Kidney tubule cell (primary cell): ENCODE measurements around the gene NKX6-2.
"Not testable (repeated sequence)": the region's sequence is repeated elsewhere in the genome, so short reads cannot be mapped to it uniquely, and the experiment has no call there.

ENCODE experiments used
- DNase-seq: peaks from one replicate; pipeline ENCODE4 v3.0.0-alpha.2; 2018; ENCODE audit warnings: low spot score

Gene NKX6-2

DNA sequence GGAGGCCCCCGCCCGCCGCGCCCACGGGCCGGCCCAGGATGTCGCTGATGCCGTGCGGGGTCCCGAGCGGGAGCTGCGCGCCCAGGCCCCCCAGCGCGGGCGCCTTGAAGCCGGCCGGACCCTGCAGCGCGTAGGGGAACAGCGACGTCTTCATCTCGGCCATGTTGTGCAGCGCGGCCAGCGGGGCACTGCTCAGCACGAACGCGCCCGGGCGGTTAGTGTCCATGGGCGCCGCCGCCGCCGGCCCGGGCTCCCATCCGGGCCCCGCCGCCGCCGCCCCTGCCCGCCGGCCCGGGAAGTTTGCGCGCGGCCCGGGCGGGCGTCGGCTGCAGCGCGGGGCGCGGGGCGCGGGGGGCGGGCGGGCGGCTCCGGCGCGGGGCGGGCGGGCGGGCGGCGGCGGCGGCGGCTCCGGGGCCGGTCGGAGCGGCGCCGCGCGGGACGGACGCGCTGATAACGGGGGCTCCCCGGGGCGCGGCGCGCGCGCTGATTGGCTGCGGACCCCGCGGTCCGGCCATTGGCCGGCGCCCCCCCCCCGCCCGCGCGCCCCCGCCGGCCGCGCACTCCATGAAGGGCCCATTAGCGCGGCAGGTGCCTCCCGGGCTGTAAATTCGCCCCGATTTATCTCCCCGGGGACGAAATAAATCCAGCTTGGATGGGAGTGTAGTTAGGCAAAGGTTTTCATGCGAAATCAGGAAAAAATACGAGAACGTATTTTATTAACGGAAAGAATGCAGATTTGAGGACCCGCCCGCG, at the start of gene NKX6-2:
Gene NKX6-2 (minus strand): TSS at position 425 of the 753 bp plus-strand sequence. CDS start 199 bp downstream, at position 226.
- no peak for DNase-seq

DNA sequence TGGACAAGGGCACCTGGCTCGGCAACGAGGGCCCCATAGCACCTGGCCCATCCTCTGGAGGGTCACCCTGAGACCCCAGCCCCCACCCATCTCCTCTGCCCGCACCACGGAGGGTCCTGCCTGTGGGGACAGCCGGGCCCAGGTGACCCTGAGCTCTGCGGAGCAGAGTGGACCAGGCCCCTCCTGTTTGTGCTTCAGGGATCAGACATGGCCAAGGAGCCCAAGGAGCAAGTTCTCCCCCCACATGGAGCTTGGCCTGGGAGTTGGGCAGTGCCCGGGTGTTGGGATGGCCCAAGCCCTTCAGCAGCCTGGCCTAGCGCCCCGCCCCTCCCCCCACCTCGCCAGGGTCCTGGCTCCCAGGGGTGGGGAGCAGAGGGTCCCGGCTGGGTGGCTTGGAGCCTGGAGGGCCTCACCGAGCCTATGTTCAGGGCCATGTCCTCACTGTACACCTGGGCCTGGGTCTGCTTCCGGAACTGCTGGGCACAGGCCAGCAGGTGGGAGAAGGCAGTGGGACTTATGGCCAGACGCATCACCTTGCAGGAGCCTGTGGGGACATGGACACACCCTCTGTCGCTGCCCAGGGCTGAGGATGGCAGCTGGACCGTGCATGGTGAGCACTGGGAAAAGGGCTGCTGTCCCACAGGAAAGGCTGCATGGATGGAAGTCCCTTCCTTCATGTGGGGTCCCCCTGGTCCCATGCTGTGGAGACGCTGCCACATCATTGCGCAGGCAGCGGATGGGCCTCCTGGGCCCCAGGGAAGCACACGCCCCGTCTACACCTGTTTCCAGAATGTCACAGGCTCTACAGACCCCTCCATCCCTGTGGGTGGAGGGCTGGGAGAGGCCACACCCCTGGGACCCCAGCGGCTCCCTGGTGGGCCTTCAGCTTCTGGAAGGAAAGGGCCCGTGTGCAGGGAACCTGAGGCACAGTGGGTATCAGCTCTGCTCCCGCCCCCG, 49.2 kb upstream of the NKX6-2 start:
- no peak for DNase-seq

DNA sequence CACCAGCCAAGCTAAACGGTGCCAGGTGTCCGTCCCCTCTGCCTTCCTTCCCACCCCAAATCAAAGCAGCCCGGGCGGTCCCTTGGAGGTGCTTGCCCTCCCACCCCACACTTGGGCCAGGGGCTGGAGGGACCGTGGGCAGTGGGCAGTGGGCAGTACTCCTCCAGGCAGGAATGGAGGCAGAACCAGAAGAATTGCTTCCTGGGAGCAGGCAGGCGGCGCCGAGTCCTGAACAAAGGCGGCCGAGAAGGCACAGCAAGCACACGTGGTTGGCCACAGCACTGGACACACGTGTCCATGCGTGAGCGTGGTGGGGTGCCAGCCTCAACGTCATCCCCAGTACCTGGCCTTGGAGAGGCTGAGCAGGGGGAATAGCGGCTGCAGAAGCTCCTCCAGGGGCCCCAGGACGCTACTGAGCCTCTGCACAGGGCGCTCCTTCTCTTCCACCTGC, 48.4 kb upstream of the NKX6-2 start:
- no peak for DNase-seq

DNA sequence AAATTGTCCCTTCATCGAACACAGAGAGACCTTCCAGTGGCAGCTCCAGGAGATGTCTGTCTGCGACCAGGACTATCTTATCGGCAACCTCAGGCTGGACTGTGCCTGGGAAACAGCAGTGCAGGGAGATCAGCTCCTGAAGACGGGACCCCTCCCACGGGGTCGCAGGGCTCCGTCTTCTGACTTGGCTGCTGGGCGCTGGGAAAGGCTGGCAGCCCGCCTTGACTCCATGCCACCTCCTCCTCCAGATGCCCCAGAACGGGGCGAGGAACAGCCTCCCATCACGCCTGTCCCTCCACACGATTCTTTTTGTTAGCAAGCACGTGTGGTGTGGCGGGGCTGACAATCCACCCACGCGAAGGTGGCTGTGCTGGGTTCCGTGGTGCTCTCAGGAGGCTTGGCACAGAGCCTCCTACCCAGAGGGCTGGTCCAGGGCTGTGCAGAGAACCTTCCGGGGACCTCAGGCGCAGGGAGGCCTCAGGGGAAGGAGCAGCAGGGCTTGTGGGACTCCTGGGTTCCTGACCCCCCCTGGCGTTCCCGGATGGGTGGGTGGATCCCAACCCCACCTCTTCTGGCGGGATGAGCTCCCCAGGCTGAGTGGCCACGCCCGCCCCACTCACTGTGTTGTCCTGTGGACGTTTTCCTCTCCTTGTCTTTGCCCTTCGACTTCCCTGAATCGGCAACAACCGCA, 47.6 kb upstream of the NKX6-2 start:
- DNase-seq = no peak

GRCh38 chr10:132832186-132832969, 46.4 kb upstream of the NKX6-2 start:
- DNase-seq = no peak

DNA sequence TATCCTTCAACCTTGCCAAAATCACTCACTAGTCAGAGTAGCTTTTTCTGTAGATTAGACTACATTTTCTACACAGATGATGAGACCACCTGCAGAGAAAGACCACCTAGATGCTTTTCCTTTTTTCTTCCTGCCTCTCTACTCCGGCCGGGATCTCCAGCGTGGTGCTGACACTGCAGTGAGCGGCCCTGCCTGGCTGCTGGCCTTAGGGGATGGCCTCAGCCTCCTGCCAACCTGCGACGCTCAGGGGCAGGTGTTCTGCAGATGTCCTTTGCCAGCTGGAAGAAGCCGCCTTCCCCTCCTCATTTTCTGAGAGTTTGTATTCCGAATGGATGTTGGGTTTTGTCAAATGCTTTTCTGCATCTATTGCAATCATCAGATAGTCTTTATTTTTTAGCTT, 43.5 kb upstream of the NKX6-2 start:
- DNase-seq = no peak

DNA sequence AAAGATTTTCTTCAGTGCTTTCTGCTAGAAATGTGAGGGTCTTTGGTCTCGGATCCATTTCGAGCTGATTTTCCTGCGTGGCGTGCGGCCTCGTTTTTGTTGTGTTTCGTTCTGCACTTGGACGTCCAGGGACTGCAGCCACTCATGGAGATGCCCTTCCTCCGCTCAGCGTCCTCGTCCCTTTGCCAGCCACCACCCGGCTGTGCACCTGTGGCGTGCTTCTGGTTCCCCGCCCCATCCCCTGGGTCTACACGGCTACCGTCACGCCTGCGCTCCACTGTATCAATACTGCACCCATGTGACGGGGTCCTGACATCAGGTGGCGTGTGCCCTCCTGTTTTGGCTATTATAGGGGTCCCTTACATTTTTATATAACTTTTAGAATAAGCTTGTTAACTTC, 42.7 kb upstream of the NKX6-2 start:
- DNase-seq = no peak

- DNase-seq = no peak
Observed at GRCh38 chr10:132827861-132828539, 42.1 kb upstream of the NKX6-2 start.

- DNase-seq = no peak
Observed at GRCh38 chr10:132827423-132827789, 41.5 kb upstream of the NKX6-2 start.

DNA sequence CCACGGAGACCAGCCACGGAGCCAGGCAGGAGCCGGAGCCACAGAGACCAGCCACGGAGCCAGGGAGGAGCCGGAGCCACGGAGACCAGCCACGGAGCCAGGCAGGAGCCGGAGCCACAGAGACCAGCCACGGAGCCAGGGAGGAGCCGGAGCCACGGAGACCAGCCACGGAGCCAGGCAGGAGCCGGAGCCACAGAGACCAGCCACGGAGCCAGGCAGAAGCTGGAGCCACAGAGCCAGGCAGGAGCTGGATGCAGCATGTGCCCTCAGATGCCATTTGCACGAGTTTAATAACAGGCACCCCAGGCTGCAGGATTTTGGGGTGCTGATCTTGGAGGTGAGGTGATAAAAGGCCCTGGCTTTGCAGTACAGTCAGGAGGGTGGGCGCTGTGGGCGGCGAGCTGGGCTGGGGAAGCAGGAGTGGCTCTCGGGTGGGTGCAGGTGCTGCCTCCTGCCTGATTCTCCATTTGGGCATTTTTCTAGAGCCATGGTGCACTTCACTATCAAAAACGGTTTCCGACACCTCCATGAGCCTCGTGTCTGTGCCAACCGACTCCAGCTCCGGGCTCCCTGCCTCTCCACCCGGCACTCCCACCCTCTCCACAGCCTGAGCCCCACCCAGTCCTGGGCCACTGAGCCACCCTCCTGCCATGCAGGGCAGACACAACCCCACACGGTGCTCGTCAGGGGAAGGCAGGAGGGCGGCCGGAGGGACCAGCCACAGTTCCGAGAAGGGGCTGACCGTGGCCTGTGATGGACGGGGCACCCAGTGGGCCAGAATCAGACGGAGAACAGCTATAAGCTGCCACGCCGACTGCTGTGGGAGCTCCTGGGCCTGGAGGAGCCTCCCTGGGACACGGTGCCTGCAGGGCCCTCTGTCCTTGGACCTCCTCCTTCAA, 40.8 kb upstream of the NKX6-2 start:
- DNase-seq = no peak

GRCh38 chr10:132825783-132826523, 40.0 kb upstream of the NKX6-2 start:
- not testable (repeated sequence) for DNase-seq

DNA sequence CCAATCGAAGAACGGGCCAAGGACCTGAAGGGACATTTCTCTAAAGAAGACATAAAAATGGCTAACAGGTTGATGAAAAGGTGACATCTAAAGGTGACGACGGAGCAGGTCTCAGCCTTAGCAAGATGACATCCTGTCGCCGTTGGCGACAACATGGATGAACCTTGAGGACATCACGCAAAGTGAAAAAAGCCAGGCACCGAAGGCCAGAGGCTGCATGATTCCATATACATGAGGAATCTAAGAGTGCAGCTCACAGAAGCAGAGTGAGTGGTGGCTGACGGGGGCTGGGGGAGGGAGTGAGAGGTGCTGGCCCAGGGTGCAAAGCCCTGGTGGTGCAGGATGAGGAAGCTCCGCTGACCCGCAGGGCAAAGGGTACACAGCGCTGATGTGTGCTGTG, 34.1 kb upstream of the NKX6-2 start:
- DNase-seq = no peak

DNA sequence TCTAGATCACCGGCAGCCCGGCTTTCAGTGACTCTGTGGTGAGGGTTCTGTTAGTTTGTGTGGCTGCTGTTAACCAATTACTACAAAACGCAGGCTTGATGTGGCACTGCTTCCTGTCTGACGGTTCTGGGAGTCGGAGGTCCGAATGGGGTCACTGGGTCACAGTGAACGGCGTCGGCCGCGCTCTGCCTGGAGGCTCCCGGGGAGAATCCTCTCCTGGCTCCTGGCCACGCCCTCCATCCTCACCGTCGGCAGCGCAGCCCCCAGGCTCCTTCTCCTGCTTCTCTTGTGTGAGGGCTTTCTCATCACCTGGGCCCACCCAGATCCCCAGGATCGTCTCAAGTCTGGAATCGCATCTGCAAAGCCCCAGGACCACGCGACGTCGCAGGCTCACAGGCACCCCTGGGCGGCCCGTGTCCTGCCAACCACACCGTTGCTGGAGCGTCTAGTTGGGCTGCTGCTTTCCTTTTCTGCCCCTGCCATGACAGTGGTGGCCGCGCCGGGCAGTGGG, 31.8 kb upstream of the NKX6-2 start:
- no peak for DNase-seq

GRCh38 chr10:132816718-132817117, 30.8 kb upstream of the NKX6-2 start:
- DNase-seq = no peak

- DNase-seq = no peak
Observed at GRCh38 chr10:132815168-132815857, 29.4 kb upstream of the NKX6-2 start.

GRCh38 chr10:132814469-132814856, 28.5 kb upstream of the NKX6-2 start:
- DNase-seq = no peak

- no peak for DNase-seq
Observed at GRCh38 chr10:132813560-132814468, 27.9 kb upstream of the NKX6-2 start.
